Mucosa of descending colon (tissue), 3 donors: ENCODE measurements around the gene NUAK1. TPM values are rescaled to one million over a fixed set of nuclear protein-coding genes. Genes with fewer than 3 reads are reported as not detected.
"Not testable (repeated sequence)": the region's sequence is repeated elsewhere in the genome, so short reads cannot be mapped to it uniquely, and the experiment has no call there.

Experiments
- ATAC-seq: fragments of 200-7000 bp; cut with Tn5 transposase; one replicate; pipeline ENCODE4 v1.9.1; 2020; ENCODE audit warnings: mild to moderate bottlenecking, moderate library complexity
- DNase-seq, 3 donors: peaks; one replicate each; pipeline ENCODE4 v3.0.0-alpha.2; 2020
- H3K36me3 ChIP-seq: fragments of 200-600 bp; one replicate; pipeline ENCODE4 v1.8.0; 2021; ENCODE audit warnings: low read depth, mild to moderate bottlenecking
- H3K4me1 ChIP-seq: fragments of 200-600 bp; one replicate; pipeline ENCODE4 v1.8.0; 2021; ENCODE audit warnings: low read depth, mild to moderate bottlenecking
- H3K4me3 ChIP-seq: fragments of 200-600 bp; one replicate; pipeline ENCODE4 v1.8.0; 2021; ENCODE audit warnings: mild to moderate bottlenecking
- H3K9me3 ChIP-seq: fragments of 200-600 bp; one replicate; pipeline ENCODE4 v1.8.0; 2021; ENCODE audit warnings: mild to moderate bottlenecking
- CTCF ChIP-seq: fragments of 200-600 bp; IDR thresholded peaks from one replicate; pipeline ENCODE4 v1.8.0; 2022; ENCODE audit warnings: antibody characterized with exemption, mild to moderate bottlenecking
- intact Hi-C, 2 donors: fragments of 100-400 bp; cut with DNase I in 1 of 2; cut with micrococcal nuclease in 1 of 2; formaldehyde crosslinking; loops; one replicate each; pipeline versions ENCODE4 v1.11.0 to v1.11.1; 2022; cut with DNase I, micrococcal nuclease
- total RNA-seq, 3 donors: library from RNA; stranded (reverse); fragmentation: NEBNext Ultra II Directional in 2 of 3; extraction: Animal tissue kit (Norgen Biotek cat#: 25700) in 2 of 3; gene quantifications; one replicate each; pipeline versions ENCODE4 v1.2.1 to v1.2.4, GENCODE V29; 2021 to 2023
- donor health status: DM: no; HTN: no; CAD: no; lungs with moderate emphysema.
- donor health status: DM: no; HTN: no; CAD: no.
- donor health status: DM: no; HTN: yes; CAD: no.

Gene NUAK1
- total RNA-seq, 3 donors from 2014 or later: 4.9 to 6.8 (median 5.4) TPM

- Histone ChIP-seq H3K9me3 (peaks cover 6% of the 10 kb centered on the region), H3K36me3 (no peaks in the 10 kb centered on the region), H3K4me1 (no peaks in the 10 kb centered on the region), H3K4me3 (no peak overlapping the region)
- intact Hi-C loops: no loop called here
- no peak for ATAC-seq
- DNase-seq: no peak
- no peak for TF ChIP-seq CTCF
Observed at GRCh38 chr12:106019144-106019543, 119.6 kb downstream of the NUAK1 start.

- Histone ChIP-seq H3K4me1 (no peaks in the 10 kb centered on the region), H3K9me3 (peaks cover 6% of the 10 kb centered on the region), H3K4me3 (no peak overlapping the region), H3K36me3 (no peaks in the 10 kb centered on the region)
- TF ChIP-seq CTCF: no peak
- DNase-seq: no peak
- intact Hi-C loops: no loop called here
- ATAC-seq: no peak
Observed at GRCh38 chr12:106018286-106018685, 120.5 kb downstream of the NUAK1 start.

- ATAC-seq, DNase-seq, H3K4me3 ChIP-seq, intact Hi-C loops, H3K4me1 ChIP-seq, H3K36me3 ChIP-seq, H3K9me3 ChIP-seq: not testable (repeated sequence)
Observed at GRCh38 chr12:106016601-106017278, 122.0 kb downstream of the NUAK1 start.

- ATAC-seq: no peak
- Histone ChIP-seq H3K4me3 (no peak overlapping the region), H3K4me1 (no peaks in the 10 kb centered on the region), H3K9me3 (peaks cover 6% of the 10 kb centered on the region), H3K36me3 (no peaks in the 10 kb centered on the region)
- intact Hi-C loops: no loop called here
- DNase-seq: no peak
- no peak for TF ChIP-seq CTCF
Observed at GRCh38 chr12:106015646-106016045, 123.1 kb downstream of the NUAK1 start.

GRCh38 chr12:106013941-106014340 lies 124.8 kb downstream of the NUAK1 start:
- no peaks in the 10 kb centered on the region for H3K36me3 ChIP-seq
- H3K4me1 ChIP-seq: no peaks in the 10 kb centered on the region
- no peak for ATAC-seq
- intact Hi-C loops: no loop called here
- peaks cover 6% of the 10 kb centered on the region for H3K9me3 ChIP-seq
- no peak for DNase-seq
- H3K4me3 ChIP-seq: no peak overlapping the region
- no peak for TF ChIP-seq CTCF

Other genes with a start within 250 kb of the NUAK1 start
- gene CKAP4, start 109.1 kb upstream of the NUAK1 start, total RNA-seq: 100 to 1,000 TPM in 1 of 3 donors, 10 to 100 TPM in 2; 40.6 to 103 (median 46.8) TPM
- 10 to 100 TPM; 32.1 to 54.5 (median 44.8) TPM for gene TCP11L2, start 163.8 kb upstream of the NUAK1 start, total RNA-seq
- 1 to 10 TPM; 6.6 to 8.7 (median 8.5) TPM for gene POLR3B, start 218.8 kb upstream of the NUAK1 start, total RNA-seq